NCI-H2171 treated with DMSO at 0.1 percent for 48 hours (cell line): ENCODE results near the gene MYH4.

Experiments used
- DNase-seq: peaks from one replicate; lab custom pipeline; 2025; lab: John Stamatoyannopoulos, UW

Gene MYH4

GRCh38 chr17:10421900-10422542 lies 47.3 kb downstream of the MYH4 start, which contains the start of gene MYH8:
Gene MYH8, minus strand, starts transcription at chr17:10421950. Its CDS starts 1,723 bp downstream, at chr17:10420227.
- no peak for DNase-seq

DNA sequence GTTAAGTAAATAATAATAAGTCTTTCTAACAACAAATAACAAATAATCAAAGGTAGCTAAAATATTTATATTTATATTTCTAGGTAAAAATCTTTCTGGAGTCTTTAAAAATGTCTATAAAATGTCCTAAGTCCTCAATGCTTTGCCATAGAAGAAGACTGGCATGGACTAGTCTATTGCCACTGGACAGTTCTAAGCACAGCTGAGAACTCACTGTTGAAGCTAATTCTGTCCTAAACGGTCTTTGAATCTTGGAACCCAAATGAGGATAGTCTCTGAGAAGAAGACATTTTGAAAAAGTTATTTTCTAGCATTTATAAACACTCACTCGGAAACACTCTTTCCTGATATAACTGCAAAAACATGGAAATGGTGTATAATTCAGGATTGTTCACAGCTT lies 48.1 kb downstream of the MYH4 start:
- no peak for DNase-seq

DNA sequence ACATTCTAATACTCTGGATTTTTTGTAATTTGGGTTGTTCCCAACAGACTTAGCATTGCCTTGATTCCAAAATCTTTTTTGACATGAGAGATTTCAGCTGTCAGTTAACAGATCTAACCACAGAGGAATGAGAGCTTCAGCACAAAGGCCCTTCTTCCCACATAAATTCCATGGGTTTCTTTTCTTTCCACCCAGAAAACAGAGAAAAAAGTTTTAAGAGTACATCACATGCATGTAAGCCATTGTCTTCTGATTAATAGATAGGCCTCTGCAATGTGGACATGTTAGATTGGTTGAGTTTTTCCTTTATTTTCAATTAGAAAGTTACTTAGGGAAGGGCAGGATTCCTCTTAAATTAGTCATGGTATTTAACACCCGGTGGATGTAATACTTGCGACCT lies 48.5 kb downstream of the MYH4 start:
- no peak for DNase-seq

- DNase-seq, result no peak
Measured at GRCh38 chr17:10417431-10417830, 51.9 kb downstream of the MYH4 start.

DNA sequence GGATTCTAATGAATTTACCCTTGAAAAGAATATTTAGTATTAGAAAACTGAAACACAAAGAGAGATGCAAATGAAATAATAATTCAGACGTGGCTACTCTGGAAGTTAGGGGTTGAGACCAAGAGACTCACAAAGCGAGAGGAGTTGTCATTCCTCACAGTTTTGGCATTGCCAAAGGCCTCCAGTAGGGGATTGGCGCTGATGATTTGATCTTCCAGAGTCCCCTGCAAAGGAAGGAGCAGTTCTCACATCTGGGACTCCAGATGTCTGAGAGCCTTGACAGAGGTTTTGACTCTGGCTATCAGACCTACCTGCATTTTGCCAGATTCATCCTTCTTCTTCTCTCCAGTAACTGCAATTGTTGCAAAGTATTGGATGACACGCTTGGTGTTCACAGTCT lies 54.2 kb downstream of the MYH4 start:
- no peak for DNase-seq

- DNase-seq, result no peak
Measured at GRCh38 chr17:10403589-10403988, 65.8 kb downstream of the MYH4 start.

GRCh38 chr17:10398352-10398751 lies 71.0 kb downstream of the MYH4 start:
- DNase-seq, result no peak

GRCh38 chr17:10396524-10397163 lies 72.7 kb downstream of the MYH4 start:
- DNase-seq, result no peak

DNA sequence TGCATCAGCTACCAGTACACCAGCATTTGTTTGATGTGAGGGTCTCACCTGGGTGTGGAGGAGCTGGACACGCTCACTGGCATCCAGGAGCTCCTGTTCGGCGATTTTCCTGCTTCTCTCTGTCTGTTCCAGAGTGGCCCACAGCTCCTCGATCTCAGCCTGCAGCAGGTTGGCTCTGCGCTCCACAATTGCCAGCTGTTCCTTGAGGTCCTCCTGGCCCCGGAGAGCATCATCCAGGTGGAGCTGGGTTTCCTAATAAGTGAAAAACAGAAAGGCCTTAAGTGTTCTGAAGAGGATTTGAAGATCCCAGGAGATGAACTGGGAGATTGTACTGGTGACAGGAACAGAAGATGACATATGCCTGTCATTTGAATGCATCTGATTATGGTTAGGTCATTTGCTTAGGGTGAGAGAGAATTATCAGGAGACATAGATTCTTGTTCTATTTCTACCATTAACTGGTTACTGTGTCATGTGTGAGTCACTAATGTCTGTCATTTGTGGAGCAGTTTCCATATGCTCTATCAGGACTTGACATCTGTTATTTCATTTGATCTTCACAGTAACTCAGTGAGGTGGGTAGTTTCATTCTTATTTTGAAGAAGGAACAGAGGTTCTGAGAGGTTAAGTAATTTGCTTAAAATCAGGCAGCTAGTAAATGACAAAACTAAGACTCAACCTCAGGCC lies 75.0 kb downstream of the MYH4 start:
- DNase-seq, result peak; percentile 19
